ENCODE data around the gene HPX. TPM values are rescaled to one million over a fixed set of nuclear protein-coding genes. Genes with fewer than 3 reads are reported as not detected.

HPX gene
- total RNA-seq, 1 experiment from 2014 or later = 0.75 TPM

DNA sequence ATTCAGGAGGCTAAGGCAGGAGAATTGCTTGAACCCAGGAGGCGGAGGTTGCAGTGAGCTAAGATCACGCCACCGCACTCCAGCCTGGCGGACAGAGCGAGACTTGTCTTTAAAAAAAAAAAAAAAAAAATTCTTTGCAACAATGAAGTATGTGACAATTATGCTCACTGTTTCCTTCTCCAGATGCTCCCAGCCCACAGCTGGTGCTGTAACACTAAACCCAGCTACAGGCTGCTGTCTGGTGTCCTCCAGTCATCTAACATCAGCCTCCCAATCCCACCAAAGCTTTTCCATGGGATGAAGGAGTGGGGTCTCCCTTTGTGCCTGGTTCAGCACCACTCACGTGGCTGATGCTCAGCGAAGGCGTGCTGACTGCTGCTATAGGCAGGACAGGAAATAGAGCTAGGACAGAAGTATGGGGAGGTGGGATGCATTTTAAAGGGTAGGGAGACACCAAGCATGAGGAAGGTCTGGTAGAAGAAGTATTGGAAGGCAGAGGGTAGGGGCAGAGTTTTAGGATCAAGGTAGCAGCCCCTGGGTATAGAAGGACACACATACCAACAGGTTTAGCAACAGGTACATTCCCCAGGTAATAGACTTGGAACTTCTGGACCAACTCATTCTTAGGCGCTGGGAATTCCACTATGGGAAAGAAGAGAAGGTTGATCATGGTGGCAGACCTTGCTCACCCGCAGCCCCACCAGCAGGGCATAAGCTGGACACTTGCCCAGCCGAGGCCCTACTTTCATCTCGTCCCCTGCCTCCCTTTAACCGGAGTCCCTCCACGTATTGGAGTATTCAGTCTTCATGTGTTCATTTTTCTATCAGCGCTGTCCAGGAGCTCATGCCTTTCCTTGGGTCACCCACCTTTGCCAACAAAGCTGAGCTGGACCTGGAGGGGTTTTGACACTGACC is 40.1 kb downstream of the HPX start:
- no TSS peak for BruUV-seq (replicated peaks)
- CTCF ChIA-PET = interaction anchor here (0.5 to 2.9 kb wide), 8 partner anchors 15 to 620 kb away, joined by 3 to 20 read pairs (median 4); no protein-coding TSS in a partner anchor
- TF ChIP-seq, protein P1, sequence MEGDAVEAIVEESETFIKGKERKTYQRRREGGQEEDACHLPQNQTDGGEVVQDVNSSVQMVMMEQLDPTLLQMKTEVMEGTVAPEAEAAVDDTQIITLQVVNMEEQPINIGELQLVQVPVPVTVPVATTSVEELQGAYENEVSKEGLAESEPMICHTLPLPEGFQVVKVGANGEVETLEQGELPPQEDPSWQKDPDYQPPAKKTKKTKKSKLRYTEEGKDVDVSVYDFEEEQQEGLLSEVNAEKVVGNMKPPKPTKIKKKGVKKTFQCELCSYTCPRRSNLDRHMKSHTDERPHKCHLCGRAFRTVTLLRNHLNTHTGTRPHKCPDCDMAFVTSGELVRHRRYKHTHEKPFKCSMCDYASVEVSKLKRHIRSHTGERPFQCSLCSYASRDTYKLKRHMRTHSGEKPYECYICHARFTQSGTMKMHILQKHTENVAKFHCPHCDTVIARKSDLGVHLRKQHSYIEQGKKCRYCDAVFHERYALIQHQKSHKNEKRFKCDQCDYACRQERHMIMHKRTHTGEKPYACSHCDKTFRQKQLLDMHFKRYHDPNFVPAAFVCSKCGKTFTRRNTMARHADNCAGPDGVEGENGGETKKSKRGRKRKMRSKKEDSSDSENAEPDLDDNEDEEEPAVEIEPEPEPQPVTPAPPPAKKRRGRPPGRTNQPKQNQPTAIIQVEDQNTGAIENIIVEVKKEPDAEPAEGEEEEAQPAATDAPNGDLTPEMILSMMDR (IDR thresholded peaks at IDR 0.05; ENCODE audit: unreplicated experiment) = no peak

GRCh38 chr11:6397636-6398035 is 43.2 kb downstream of the HPX start:
- ChIA-PET POLR2A (no interaction called here), CTCF (interaction anchor here (0.7 to 2.9 kb wide), 3 partner anchors 19 to 1924 kb away, joined by 3 to 20 read pairs (median 4); no protein-coding TSS in a partner anchor)
- no peak for DNase-seq (ENCODE audit: unreplicated experiment)
- TF ChIP-seq, protein P1 (IDR thresholded peaks at IDR 0.05; ENCODE audit: unreplicated experiment) = no peak
- H3K4me1 Mint-ChIP-seq (ENCODE audit: insufficient read depth, unreplicated experiment) = no peaks in the 10 kb centered on the region
- no peaks in the 10 kb centered on the region for H3K36me3 Mint-ChIP-seq (ENCODE audit: insufficient read depth, unreplicated experiment)
- H3K27ac Mint-ChIP-seq (ENCODE audit: low read depth, unreplicated experiment) = no peak overlapping the region
- H3K27me3 Mint-ChIP-seq (ENCODE audit: insufficient read depth, unreplicated experiment) = peaks cover 32% of the 10 kb centered on the region
- no TSS peak for BruUV-seq (replicated peaks)
- no peaks in the 10 kb centered on the region for H3K9me3 Mint-ChIP-seq (ENCODE audit: unreplicated experiment)
- intact Hi-C loops (cut with micrococcal nuclease) = no loop called here
- H3K4me3 Mint-ChIP-seq (ENCODE audit: unreplicated experiment) = no peak overlapping the region

More for the DNA sequence above, 40.1 kb downstream of the HPX start:
- H3K4me3 Mint-ChIP-seq (ENCODE audit: unreplicated experiment) = no peak overlapping the region
- POLR2A ChIA-PET = interaction anchor here (0.6 to 1.1 kb wide), 2 partner anchors 11 to 45 kb away, joined by 3 read pairs; partner anchors contain the start of gene SMPD1
- intact Hi-C loops (cut with micrococcal nuclease) = no loop called here
- peaks cover 32% of the 10 kb centered on the region for H3K27me3 Mint-ChIP-seq (ENCODE audit: insufficient read depth, unreplicated experiment)
- H3K4me1 Mint-ChIP-seq (ENCODE audit: insufficient read depth, unreplicated experiment) = no peaks in the 10 kb centered on the region
- no peaks in the 10 kb centered on the region for H3K36me3 Mint-ChIP-seq (ENCODE audit: insufficient read depth, unreplicated experiment)
- H3K27ac Mint-ChIP-seq (ENCODE audit: low read depth, unreplicated experiment) = no peak overlapping the region
- H3K9me3 Mint-ChIP-seq (ENCODE audit: unreplicated experiment) = no peaks in the 10 kb centered on the region
- no peak for DNase-seq (ENCODE audit: unreplicated experiment)

- no TSS peak for BruUV-seq (replicated peaks)
- H3K4me1 Mint-ChIP-seq (ENCODE audit: insufficient read depth, unreplicated experiment) = no peaks in the 10 kb centered on the region
- no peak for DNase-seq (ENCODE audit: unreplicated experiment)
- ChIA-PET CTCF (interaction anchor here (0.9 to 1.3 kb wide), 3 partner anchors 9 to 48 kb away, joined by 3 to 5 read pairs (median 4); no protein-coding TSS in a partner anchor), POLR2A (no interaction called here)
- H3K36me3 Mint-ChIP-seq (ENCODE audit: insufficient read depth, unreplicated experiment) = no peaks in the 10 kb centered on the region
- TF ChIP-seq, protein P1 (IDR thresholded peaks at IDR 0.05; ENCODE audit: unreplicated experiment) = no peak
- peaks cover 32% of the 10 kb centered on the region for H3K27me3 Mint-ChIP-seq (ENCODE audit: insufficient read depth, unreplicated experiment)
- intact Hi-C loops (cut with micrococcal nuclease) = no loop called here
- H3K27ac Mint-ChIP-seq (ENCODE audit: low read depth, unreplicated experiment) = no peak overlapping the region
- H3K4me3 Mint-ChIP-seq (ENCODE audit: unreplicated experiment) = no peak overlapping the region
- no peaks in the 10 kb centered on the region for H3K9me3 Mint-ChIP-seq (ENCODE audit: unreplicated experiment)
These were observed 43.6 kb downstream of the HPX start for GRCh38 chr11:6397156-6397555.

GRCh38 chr11:6395470-6396060 is 45.2 kb downstream of the HPX start:
- CTCF ChIA-PET = interaction anchor here (0.5 to 1.3 kb wide), 5 partner anchors 9 to 409 kb away, joined by 3 to 5 read pairs (median 3); partner anchors contain the start of gene OR52L1
- BruUV-seq (replicated peaks) = no TSS peak
- no peak overlapping the region for H3K27ac Mint-ChIP-seq (ENCODE audit: low read depth, unreplicated experiment)
- POLR2A ChIA-PET = no interaction called here
- H3K9me3 Mint-ChIP-seq (ENCODE audit: unreplicated experiment) = no peaks in the 10 kb centered on the region
- TF ChIP-seq, protein P1 (IDR thresholded peaks at IDR 0.05; ENCODE audit: unreplicated experiment) = no peak
- H3K4me1 Mint-ChIP-seq (ENCODE audit: insufficient read depth, unreplicated experiment) = peaks cover 5% of the 10 kb centered on the region
- no peak for DNase-seq (ENCODE audit: unreplicated experiment)
- peaks cover 32% of the 10 kb centered on the region for H3K27me3 Mint-ChIP-seq (ENCODE audit: insufficient read depth, unreplicated experiment)
- no peak overlapping the region for H3K4me3 Mint-ChIP-seq (ENCODE audit: unreplicated experiment)
- H3K36me3 Mint-ChIP-seq (ENCODE audit: insufficient read depth, unreplicated experiment) = no peaks in the 10 kb centered on the region
- intact Hi-C loops (cut with micrococcal nuclease) = no loop called here
